Astrocyte of the hippocampus (primary cell): ENCODE measurements around the gene ANKFN1.

Experiments used
- DNase-seq: peaks from one replicate; pipeline ENCODE4 v3.0.0; 2011; ENCODE audit warnings: low read depth, low spot score

ANKFN1 gene

GRCh38 chr17:56505154-56505756, 352.0 kb downstream of the ANKFN1 start:
- no peak for DNase-seq

- DNase-seq, result no peak
These were observed 353.1 kb downstream of the ANKFN1 start for GRCh38 chr17:56506349-56506748.

GRCh38 chr17:56510554-56511342, 357.5 kb downstream of the ANKFN1 start:
- DNase-seq, result no peak

GRCh38 chr17:56514264-56514663, 361.0 kb downstream of the ANKFN1 start:
- no peak for DNase-seq

- no peak for DNase-seq
These were observed 361.6 kb downstream of the ANKFN1 start for GRCh38 chr17:56514899-56515298.

GRCh38 chr17:56521414-56522141, 368.3 kb downstream of the ANKFN1 start:
- peak; percentile 4 for DNase-seq

- DNase-seq, result no peak
These were observed 369.8 kb downstream of the ANKFN1 start for GRCh38 chr17:56523042-56523441.

- DNase-seq, result no peak
These were observed 375.4 kb downstream of the ANKFN1 start for GRCh38 chr17:56528696-56529095.

- DNase-seq, result no peak
These were observed 379.7 kb downstream of the ANKFN1 start for GRCh38 chr17:56532926-56533325.

- no peak for DNase-seq
These were observed 383.5 kb downstream of the ANKFN1 start for GRCh38 chr17:56536766-56537165.

- DNase-seq, result no peak
These were observed 387.6 kb downstream of the ANKFN1 start for GRCh38 chr17:56540836-56541235.

- no peak for DNase-seq
These were observed 390.0 kb downstream of the ANKFN1 start for GRCh38 chr17:56543280-56543679.

GRCh38 chr17:56545106-56545505, 391.8 kb downstream of the ANKFN1 start:
- DNase-seq, result no peak

GRCh38 chr17:56545930-56546329, 392.7 kb downstream of the ANKFN1 start:
- no peak for DNase-seq

GRCh38 chr17:56548661-56549060, 395.4 kb downstream of the ANKFN1 start:
- no peak for DNase-seq

GRCh38 chr17:56549501-56549900, 396.2 kb downstream of the ANKFN1 start:
- no peak for DNase-seq

GRCh38 chr17:56557682-56558081, 404.4 kb downstream of the ANKFN1 start:
- no peak for DNase-seq

- DNase-seq, result no peak
These were observed 404.8 kb downstream of the ANKFN1 start for GRCh38 chr17:56558088-56558487.
